ENCODE data around the gene MUSTN1.

MUSTN1 gene

DNA sequence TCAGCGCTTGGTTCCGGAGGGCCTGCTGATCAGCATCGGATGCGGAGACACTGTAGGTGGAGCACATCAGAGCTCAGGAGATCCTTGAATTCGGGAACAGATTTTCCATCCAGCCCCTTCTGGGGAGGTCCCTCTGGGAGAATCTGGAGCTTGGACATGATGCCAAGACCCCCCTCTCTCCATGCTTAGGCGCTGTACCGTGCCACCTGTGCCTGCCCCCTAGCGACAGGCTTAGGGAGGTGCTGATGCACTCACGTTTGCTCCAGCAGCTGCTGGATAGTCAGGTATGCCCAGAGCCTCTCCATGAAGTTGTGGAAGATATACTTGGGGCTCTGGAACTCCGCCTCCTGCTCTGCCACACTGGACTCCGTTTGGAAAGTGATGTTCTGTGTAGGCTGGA, 14.1 kb downstream of the MUSTN1 start:
- H3K27ac ChIP-seq (ENCODE audit: low read depth, low read length): no peak overlapping the region
- no peaks in the 10 kb centered on the region for H3K4me1 ChIP-seq (ENCODE audit: control insufficient read depth, insufficient read depth, low read length, unreplicated experiment)

DNA sequence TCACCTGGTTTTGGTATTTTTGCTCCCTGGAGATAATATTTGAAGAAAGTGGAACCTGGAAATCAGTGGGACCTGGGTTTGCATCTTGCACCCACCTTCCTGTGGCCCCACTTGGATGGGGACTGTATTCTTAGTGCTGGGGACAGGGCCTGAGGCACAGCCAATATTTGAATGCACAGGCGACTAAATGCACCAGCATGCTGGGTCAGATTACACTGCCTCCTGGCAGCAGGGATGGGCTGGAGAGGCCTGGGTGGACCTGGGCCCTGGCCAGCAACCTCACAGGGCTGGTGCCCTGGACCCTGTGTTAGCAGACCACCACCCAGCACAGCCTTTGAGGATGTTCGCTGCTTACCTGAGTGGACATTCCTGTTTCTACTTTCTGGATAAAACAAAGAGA, 14.9 kb downstream of the MUSTN1 start:
- no peaks in the 10 kb centered on the region for H3K36me3 ChIP-seq (ENCODE audit: insufficient read depth, low read length)
- no peak overlapping the region for H3K4me3 ChIP-seq (ENCODE audit: low read depth, low read length)
- H3K27ac ChIP-seq (ENCODE audit: low read depth, low read length): no peak overlapping the region
- no peak overlapping the region for H2AFZ ChIP-seq (ENCODE audit: low read length, unreplicated experiment)
- H3K27me3 ChIP-seq (ENCODE audit: insufficient read depth, low read length): no peaks in the 10 kb centered on the region
- H3K4me1 ChIP-seq (ENCODE audit: control insufficient read depth, insufficient read depth, low read length, unreplicated experiment): no peaks in the 10 kb centered on the region
- no peaks in the 10 kb centered on the region for H3K79me2 ChIP-seq (ENCODE audit: control insufficient read depth, insufficient read depth, low read length, unreplicated experiment)

More for the DNA sequence above, 14.1 kb downstream of the MUSTN1 start:
- no peaks in the 10 kb centered on the region for H3K36me3 ChIP-seq (ENCODE audit: insufficient read depth, low read length)
- H3K27me3 ChIP-seq (ENCODE audit: insufficient read depth, low read length): no peaks in the 10 kb centered on the region
- H2AFZ ChIP-seq (ENCODE audit: low read length, unreplicated experiment): no peak overlapping the region
- no peaks in the 10 kb centered on the region for H3K79me2 ChIP-seq (ENCODE audit: control insufficient read depth, insufficient read depth, low read length, unreplicated experiment)
- H3K4me3 ChIP-seq (ENCODE audit: low read depth, low read length): no peak overlapping the region

DNA sequence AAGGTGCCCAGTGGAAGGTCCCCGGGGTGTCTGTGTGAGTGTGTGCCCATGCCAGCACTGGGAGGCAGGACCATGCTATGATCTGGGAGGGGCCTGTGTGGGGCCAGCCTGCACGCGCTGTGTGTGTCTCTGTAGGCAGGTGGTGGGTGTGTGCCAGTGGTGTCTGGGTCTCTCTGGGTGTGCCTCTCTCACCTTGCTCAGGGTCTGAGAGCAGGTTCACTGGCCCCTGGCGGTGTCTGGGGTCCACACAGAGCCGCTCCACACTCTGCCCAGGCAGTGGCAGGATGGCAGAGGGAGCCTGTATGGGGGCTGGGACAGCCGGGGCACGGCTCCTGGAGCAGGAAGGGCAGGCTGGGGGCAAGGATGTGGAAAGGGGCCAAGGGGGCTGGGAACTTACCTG, 17.0 kb downstream of the MUSTN1 start:
- Histone ChIP-seq H3K4me1 (ENCODE audit: control insufficient read depth, insufficient read depth, low read length, unreplicated experiment) (no peaks in the 10 kb centered on the region), H3K4me3 (ENCODE audit: low read depth, low read length) (no peak overlapping the region), H3K27ac (ENCODE audit: low read depth, low read length) (no peak overlapping the region), H3K27me3 (ENCODE audit: insufficient read depth, low read length) (no peaks in the 10 kb centered on the region), H2AFZ (ENCODE audit: low read length, unreplicated experiment) (no peak overlapping the region), H3K79me2 (ENCODE audit: control insufficient read depth, insufficient read depth, low read length, unreplicated experiment) (no peaks in the 10 kb centered on the region), H3K36me3 (ENCODE audit: insufficient read depth, low read length) (no peaks in the 10 kb centered on the region)

DNA sequence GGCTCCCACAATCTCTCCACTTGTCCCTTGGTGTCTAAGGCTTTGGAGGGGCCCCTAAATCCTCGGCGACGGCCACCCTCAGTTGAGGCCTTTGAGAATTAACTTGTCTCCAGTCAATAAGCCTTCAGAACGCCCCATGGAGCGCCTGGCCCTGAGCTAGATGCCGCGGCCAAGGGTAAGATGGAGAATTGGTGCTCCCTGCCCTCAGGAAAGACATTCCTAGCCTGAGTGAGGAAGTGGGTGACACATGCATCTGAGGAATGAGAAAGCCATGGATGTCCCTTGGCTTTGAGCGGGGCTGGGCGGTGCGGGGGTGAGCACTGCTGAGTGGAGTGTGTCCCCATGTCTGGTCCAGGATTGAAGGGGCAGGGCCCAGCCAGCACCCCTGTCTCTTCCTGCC, 17.6 kb downstream of the MUSTN1 start:
- H3K4me1 ChIP-seq (ENCODE audit: control insufficient read depth, insufficient read depth, low read length, unreplicated experiment): no peaks in the 10 kb centered on the region
- no peaks in the 10 kb centered on the region for H3K79me2 ChIP-seq (ENCODE audit: control insufficient read depth, insufficient read depth, low read length, unreplicated experiment)
- no peaks in the 10 kb centered on the region for H3K36me3 ChIP-seq (ENCODE audit: insufficient read depth, low read length)
- H3K27ac ChIP-seq (ENCODE audit: low read depth, low read length): no peak overlapping the region
- no peak overlapping the region for H3K4me3 ChIP-seq (ENCODE audit: low read depth, low read length)
- H3K27me3 ChIP-seq (ENCODE audit: insufficient read depth, low read length): no peaks in the 10 kb centered on the region
- H2AFZ ChIP-seq (ENCODE audit: low read length, unreplicated experiment): no peak overlapping the region

DNA sequence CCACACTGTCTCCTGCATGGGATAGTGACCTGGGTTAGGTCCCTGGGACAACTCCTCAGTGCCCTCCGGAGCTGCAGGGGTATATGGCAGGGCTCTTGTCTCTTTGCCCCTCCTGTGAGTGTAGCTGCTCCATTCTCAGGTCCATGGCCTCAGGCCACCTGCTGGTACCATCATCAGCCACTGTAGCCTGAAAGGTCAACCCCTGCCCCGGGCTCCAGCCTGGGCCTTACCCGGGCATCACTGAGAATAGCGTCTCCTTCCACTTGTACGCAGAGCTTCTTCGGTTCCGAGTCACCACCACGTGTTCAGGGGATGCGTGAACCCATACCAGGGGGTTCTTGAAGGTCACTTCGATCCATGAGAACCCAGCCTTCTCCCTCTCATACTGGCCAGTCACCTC, 18.2 kb downstream of the MUSTN1 start:
- H3K79me2 ChIP-seq (ENCODE audit: control insufficient read depth, insufficient read depth, low read length, unreplicated experiment): no peaks in the 10 kb centered on the region
- no peak overlapping the region for H2AFZ ChIP-seq (ENCODE audit: low read length, unreplicated experiment)
- H3K4me3 ChIP-seq (ENCODE audit: low read depth, low read length): no peak overlapping the region
- no peaks in the 10 kb centered on the region for H3K4me1 ChIP-seq (ENCODE audit: control insufficient read depth, insufficient read depth, low read length, unreplicated experiment)
- no peaks in the 10 kb centered on the region for H3K27me3 ChIP-seq (ENCODE audit: insufficient read depth, low read length)
- no peaks in the 10 kb centered on the region for H3K36me3 ChIP-seq (ENCODE audit: insufficient read depth, low read length)
- H3K27ac ChIP-seq (ENCODE audit: low read depth, low read length): no peak overlapping the region

DNA sequence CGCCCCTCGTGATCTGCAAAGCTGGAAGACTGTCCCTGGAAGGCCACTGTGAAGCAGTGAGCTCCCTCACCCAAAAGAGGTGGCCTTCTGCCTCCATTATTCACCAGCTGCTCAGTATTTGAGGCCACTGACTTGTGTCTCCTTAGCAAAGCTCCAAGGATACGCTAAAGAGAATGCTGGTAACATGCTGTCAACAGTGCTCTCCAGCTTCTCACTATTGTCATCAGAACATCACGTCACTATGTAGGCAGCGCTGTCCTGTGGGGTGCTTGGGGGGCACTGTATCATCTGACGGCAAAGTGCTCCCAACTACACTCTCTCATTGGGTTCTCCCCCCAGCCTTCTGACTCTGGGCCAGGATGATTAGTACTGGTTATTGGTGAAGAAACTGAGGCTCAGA, 18.6 kb downstream of the MUSTN1 start:
- Histone ChIP-seq H3K36me3 (ENCODE audit: insufficient read depth, low read length) (no peaks in the 10 kb centered on the region), H2AFZ (ENCODE audit: low read length, unreplicated experiment) (no peak overlapping the region), H3K27me3 (ENCODE audit: insufficient read depth, low read length) (no peaks in the 10 kb centered on the region), H3K4me3 (ENCODE audit: low read depth, low read length) (no peak overlapping the region), H3K4me1 (ENCODE audit: control insufficient read depth, insufficient read depth, low read length, unreplicated experiment) (no peaks in the 10 kb centered on the region), H3K79me2 (ENCODE audit: control insufficient read depth, insufficient read depth, low read length, unreplicated experiment) (no peaks in the 10 kb centered on the region), H3K27ac (ENCODE audit: low read depth, low read length) (no peak overlapping the region)

DNA sequence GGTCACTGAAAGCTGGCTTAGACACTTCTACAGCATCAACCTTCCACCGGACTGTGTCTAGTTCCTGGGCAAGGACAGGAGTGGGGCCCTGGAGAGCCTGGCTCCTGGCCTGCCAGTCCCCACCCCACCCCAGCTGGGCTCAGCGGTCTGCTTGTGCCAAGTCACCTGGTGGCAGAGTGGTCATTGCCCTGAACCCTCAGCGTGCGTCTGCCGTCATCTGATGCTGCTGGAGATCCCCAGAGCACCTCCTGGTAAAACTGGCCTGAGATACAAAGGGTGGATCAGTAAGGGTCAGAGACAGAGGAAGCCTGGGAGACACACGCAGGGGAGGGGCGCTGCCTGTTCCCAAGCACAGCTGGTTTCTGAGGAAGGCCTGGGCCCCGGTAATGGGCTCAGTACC, 21.0 kb downstream of the MUSTN1 start:
- H3K4me1 ChIP-seq (ENCODE audit: control insufficient read depth, insufficient read depth, low read length, unreplicated experiment): no peaks in the 10 kb centered on the region
- no peaks in the 10 kb centered on the region for H3K79me2 ChIP-seq (ENCODE audit: control insufficient read depth, insufficient read depth, low read length, unreplicated experiment)
- no peak overlapping the region for H3K27ac ChIP-seq (ENCODE audit: low read depth, low read length)
- no peak overlapping the region for H2AFZ ChIP-seq (ENCODE audit: low read length, unreplicated experiment)
- no peaks in the 10 kb centered on the region for H3K36me3 ChIP-seq (ENCODE audit: insufficient read depth, low read length)
- H3K4me3 ChIP-seq (ENCODE audit: low read depth, low read length): no peak overlapping the region
- H3K27me3 ChIP-seq (ENCODE audit: insufficient read depth, low read length): peaks cover 8% of the 10 kb centered on the region; the same call in 1 of the 2 replicates

DNA sequence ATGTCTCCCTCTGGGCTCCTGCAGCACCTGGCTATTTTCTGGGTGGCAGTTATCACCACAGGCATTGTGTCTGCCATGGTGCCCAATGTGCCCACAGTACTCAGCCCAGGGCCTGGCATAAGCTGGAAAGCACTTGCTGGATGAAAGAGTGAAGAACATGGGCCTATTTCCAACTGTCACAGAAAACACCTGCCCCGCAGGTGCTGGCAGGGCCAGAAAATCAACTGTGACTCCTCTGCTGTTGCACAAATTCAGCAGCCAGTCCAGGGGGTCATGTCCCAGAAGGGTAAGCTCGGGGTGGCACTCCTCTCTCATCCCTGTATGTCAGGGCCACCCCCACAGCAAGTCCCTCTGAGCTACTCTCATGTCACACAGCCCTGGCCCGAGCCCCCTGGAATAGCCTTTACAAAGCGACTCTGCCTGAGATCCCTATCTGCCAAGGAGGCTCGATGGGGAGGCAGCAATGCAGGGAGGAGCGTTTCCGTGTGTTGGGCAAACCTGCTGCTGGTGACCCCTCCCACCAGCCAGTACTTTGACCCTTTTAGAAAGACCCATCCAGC, 23.3 kb downstream of the MUSTN1 start:
- Histone ChIP-seq H3K27me3 (ENCODE audit: insufficient read depth, low read length) (peaks cover 14% of the 10 kb centered on the region; the same call in 1 of the 2 replicates), H3K4me1 (ENCODE audit: control insufficient read depth, insufficient read depth, low read length, unreplicated experiment) (no peaks in the 10 kb centered on the region), H3K27ac (ENCODE audit: low read depth, low read length) (no peak overlapping the region), H3K4me3 (ENCODE audit: low read depth, low read length) (no peak overlapping the region), H3K36me3 (ENCODE audit: insufficient read depth, low read length) (no peaks in the 10 kb centered on the region), H3K79me2 (ENCODE audit: control insufficient read depth, insufficient read depth, low read length, unreplicated experiment) (no peaks in the 10 kb centered on the region), H2AFZ (ENCODE audit: low read length, unreplicated experiment) (no peak overlapping the region)

DNA sequence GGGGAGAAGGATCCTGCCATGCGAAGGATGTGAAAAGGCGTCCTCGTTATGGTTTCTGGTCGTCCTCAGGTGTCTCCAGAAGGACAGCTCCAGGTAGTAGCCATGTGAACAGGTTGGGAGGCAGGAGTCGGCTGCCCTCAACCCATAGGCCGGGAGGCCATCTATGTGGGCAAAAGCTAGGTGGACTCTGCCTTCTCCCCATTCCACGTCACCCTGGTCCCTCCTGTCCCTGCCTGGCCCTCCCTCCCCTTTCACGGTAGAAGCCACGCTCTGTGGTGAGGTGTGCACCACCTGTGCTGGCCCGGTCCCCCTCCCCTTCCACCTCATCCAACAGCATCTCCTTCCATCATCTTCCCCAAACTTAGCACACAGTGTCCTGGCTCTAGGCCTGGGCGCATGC, 23.9 kb downstream of the MUSTN1 start:
- no peak overlapping the region for H3K4me3 ChIP-seq (ENCODE audit: low read depth, low read length)
- no peaks in the 10 kb centered on the region for H3K79me2 ChIP-seq (ENCODE audit: control insufficient read depth, insufficient read depth, low read length, unreplicated experiment)
- H3K36me3 ChIP-seq (ENCODE audit: insufficient read depth, low read length): no peaks in the 10 kb centered on the region
- no peak overlapping the region for H2AFZ ChIP-seq (ENCODE audit: low read length, unreplicated experiment)
- no peaks in the 10 kb centered on the region for H3K4me1 ChIP-seq (ENCODE audit: control insufficient read depth, insufficient read depth, low read length, unreplicated experiment)
- no peak overlapping the region for H3K27ac ChIP-seq (ENCODE audit: low read depth, low read length)
- peaks cover 14% of the 10 kb centered on the region; the same call in 1 of the 2 replicates for H3K27me3 ChIP-seq (ENCODE audit: insufficient read depth, low read length)

DNA sequence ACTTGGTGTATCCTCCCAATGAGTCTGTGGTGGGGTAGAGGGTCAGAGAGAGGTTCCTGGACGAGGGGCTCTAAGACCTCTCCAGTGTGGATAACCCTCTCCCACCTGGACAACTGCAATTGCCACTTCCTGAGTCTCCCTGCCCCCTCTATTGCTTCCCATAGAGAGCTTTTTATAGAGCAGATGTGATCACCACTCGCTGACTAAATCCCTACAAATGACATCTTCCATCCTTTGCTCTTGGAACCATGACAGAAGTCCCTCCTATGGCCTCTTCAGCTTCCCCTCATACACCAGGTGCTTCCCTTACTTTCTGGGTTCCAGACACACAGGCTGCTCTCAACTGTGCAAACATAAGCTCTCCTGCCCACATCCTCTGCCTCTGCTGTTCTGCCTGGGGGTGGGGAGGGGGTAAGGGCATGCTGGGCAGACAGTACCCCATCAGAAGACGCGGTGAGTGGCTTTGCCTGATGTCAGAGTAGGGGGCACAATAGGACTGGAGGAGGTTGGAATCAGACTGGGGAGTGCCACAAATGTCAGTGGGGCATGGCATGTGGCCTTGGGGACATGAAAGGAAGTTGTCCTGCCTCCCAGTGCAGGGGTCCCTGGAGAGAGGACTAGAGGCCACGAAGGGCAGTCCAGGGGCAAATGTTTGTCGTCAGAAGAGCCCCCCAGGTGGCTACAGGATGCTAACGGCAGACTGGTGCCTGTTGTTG, 25.0 kb downstream of the MUSTN1 start:
- Histone ChIP-seq H3K79me2 (ENCODE audit: control insufficient read depth, insufficient read depth, low read length, unreplicated experiment) (no peaks in the 10 kb centered on the region), H3K36me3 (ENCODE audit: insufficient read depth, low read length) (no peaks in the 10 kb centered on the region), H2AFZ (ENCODE audit: low read length, unreplicated experiment) (no peak overlapping the region), H3K27ac (ENCODE audit: low read depth, low read length) (no peak overlapping the region), H3K4me3 (ENCODE audit: low read depth, low read length) (no peak overlapping the region), H3K4me1 (ENCODE audit: control insufficient read depth, insufficient read depth, low read length, unreplicated experiment) (no peaks in the 10 kb centered on the region), H3K27me3 (ENCODE audit: insufficient read depth, low read length) (peaks cover 14% of the 10 kb centered on the region; the same call in 1 of the 2 replicates)

DNA sequence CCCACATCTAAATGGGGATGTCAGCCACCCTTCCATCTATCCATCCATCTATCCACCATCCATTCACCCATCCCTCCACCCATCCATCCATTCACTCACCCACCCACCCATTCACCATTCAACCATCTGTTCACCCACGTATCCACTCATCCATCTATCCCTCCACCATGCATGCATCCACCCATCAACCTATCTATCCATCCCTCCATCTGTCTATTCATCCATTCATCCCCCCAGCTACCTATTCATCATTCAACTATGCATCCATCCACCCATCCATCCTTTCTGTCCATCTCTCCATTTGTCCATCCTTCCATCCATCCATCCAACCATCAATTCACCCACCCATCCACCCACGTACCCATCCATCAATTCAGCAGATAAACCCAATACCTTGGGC, 25.7 kb downstream of the MUSTN1 start:
- Histone ChIP-seq H3K79me2 (ENCODE audit: control insufficient read depth, insufficient read depth, low read length, unreplicated experiment) (no peaks in the 10 kb centered on the region), H3K36me3 (ENCODE audit: insufficient read depth, low read length) (no peaks in the 10 kb centered on the region), H3K4me1 (ENCODE audit: control insufficient read depth, insufficient read depth, low read length, unreplicated experiment) (no peaks in the 10 kb centered on the region), H3K27ac (ENCODE audit: low read depth, low read length) (no peak overlapping the region), H3K27me3 (ENCODE audit: insufficient read depth, low read length) (peaks cover 14% of the 10 kb centered on the region; the same call in 1 of the 2 replicates), H3K4me3 (ENCODE audit: low read depth, low read length) (no peak overlapping the region), H2AFZ (ENCODE audit: low read length, unreplicated experiment) (no peak overlapping the region)
